ENCODE data around the gene TMEM97. TPM values are rescaled to one million over a fixed set of nuclear protein-coding genes. Genes with fewer than 3 reads are reported as not detected.

TMEM97 gene
- polyA plus RNA-seq, 3 donors, result 1.3 to 1.5 (median 1.4) TPM

- no peak overlapping the region for H2AFZ ChIP-seq (ENCODE audit: insufficient read depth, low read depth, low read length, poor library complexity, severe bottlenecking)
- WGBS (ENCODE audit: insufficient coverage), result no CpG with 5 or more reads among the region's 3 CpGs
- no peaks in the 10 kb centered on the region for H4K20me1 ChIP-seq (ENCODE audit: insufficient read depth, low read length)
- H3K9ac ChIP-seq (ENCODE audit: insufficient read depth, low read length, poor library complexity, severe bottlenecking), result no peak overlapping the region
- Mint-ChIP-seq H3K27me3 (ENCODE audit: low read depth in 3 of 3) (peaks cover 2 to 13% (median 4%) of the 10 kb centered on the region in 3 donors), H3K36me3 (no peaks in the 10 kb centered on the region), H3K9me3 (no peaks in the 10 kb centered on the region), H3K4me1 (peaks cover 2% of the 10 kb centered on the region), H3K4me3 (no peak overlapping the region), H3K27ac (no peak overlapping the region)
- TF ChIP-seq CTCF (IDR thresholded peaks at IDR 0.05), result no peak
- no peak overlapping the region for H3K27ac ChIP-seq (ENCODE audit: low read depth in 1 of 2, low read length in 2 of 2)
- no peak for DNase-seq
- no peak overlapping the region for H3K4me2 ChIP-seq (replicated peaks; ENCODE audit: extremely low read depth, low read length, poor library complexity, severe bottlenecking)
- no peaks in the 10 kb centered on the region for H3K36me3 ChIP-seq (replicated peaks in 1 of 2; ENCODE audit: control insufficient read depth in 1 of 2, insufficient read depth in 2 of 2, low read length in 2 of 2)
- no peaks in the 10 kb centered on the region for H3K79me2 ChIP-seq (ENCODE audit: insufficient read depth, low read length)
- no peak overlapping the region for H3K4me3 ChIP-seq (replicated peaks in 1 of 3; ENCODE audit: low read depth in 2 of 3, low read length in 3 of 3)
- peaks cover 5 to 7% of the 10 kb centered on the region in 2 donors for H3K4me1 ChIP-seq (ENCODE audit: control insufficient read depth in 1 of 2, insufficient read depth in 2 of 2, low read length in 2 of 2)
- no peaks in the 10 kb centered on the region for H3K9me3 ChIP-seq (replicated peaks in 1 of 2; ENCODE audit: control insufficient read depth in 1 of 2, insufficient read depth in 1 of 2, low read length in 2 of 2)
- intact Hi-C loops (cut with micrococcal nuclease), result no loop called here
- H3K27me3 ChIP-seq (ENCODE audit: control insufficient read depth in 2 of 2, insufficient read depth in 2 of 2, low read length in 2 of 2), result peaks cover 0 to 3% of the 10 kb centered on the region in 2 donors
Observed at GRCh38 chr17:28298449-28298848, 20.6 kb upstream of the TMEM97 start.

DNA sequence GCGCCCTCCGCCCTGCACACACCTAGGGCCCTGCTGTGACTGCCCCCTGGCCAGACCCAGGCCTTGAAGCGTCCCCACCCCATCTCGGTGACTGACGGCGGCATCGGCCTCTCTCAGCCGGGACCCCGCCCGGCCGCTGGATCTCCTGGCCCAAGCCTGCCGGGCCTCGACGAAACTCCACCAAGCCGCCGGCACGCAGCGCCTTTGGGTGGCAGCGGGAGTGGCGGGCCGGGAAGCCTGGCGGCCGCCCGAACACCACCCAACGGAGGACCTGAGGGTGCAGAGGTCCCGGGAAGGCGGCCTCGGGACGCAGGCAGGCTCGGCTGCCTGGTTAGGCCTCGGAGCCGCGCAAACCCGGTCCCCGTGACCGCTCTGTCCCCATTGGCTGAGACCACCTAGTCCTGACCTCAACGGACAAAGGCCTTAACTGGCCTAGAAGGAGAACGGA is 12.0 kb upstream of the TMEM97 start:
- Histone ChIP-seq H3K4me1 (ENCODE audit: control insufficient read depth in 1 of 2, insufficient read depth in 2 of 2, low read length in 2 of 2) (no peaks in the 10 kb centered on the region), H2AFZ (ENCODE audit: insufficient read depth, low read depth, low read length, poor library complexity, severe bottlenecking) (no peak overlapping the region), H3K79me2 (ENCODE audit: insufficient read depth, low read length) (no peaks in the 10 kb centered on the region), H3K9me3 (replicated peaks in 1 of 2; ENCODE audit: control insufficient read depth in 1 of 2, insufficient read depth in 1 of 2, low read length in 2 of 2) (peaks cover 0 to 10% of the 10 kb centered on the region in 2 donors), H3K9ac (ENCODE audit: insufficient read depth, low read length, poor library complexity, severe bottlenecking) (no peak overlapping the region), H3K4me2 (replicated peaks; ENCODE audit: extremely low read depth, low read length, poor library complexity, severe bottlenecking) (no peak overlapping the region), H3K4me3 (replicated peaks in 1 of 3; ENCODE audit: low read depth in 2 of 3, low read length in 3 of 3) (no peak overlapping the region), H3K36me3 (replicated peaks in 1 of 2; ENCODE audit: control insufficient read depth in 1 of 2, insufficient read depth in 2 of 2, low read length in 2 of 2) (no peaks in the 10 kb centered on the region), H3K27ac (ENCODE audit: low read depth in 1 of 2, low read length in 2 of 2) (no peak overlapping the region), H4K20me1 (ENCODE audit: insufficient read depth, low read length) (no peaks in the 10 kb centered on the region), H3K27me3 (ENCODE audit: control insufficient read depth in 2 of 2, insufficient read depth in 2 of 2, low read length in 2 of 2) (peaks cover 29 to 60% of the 10 kb centered on the region in 2 donors)
- no peak for DNase-seq
- 43% methylated on average over 36 of the region's 38 CpGs for WGBS (ENCODE audit: insufficient coverage)
- peaks cover 0 to 7% (median 0%) of the 10 kb centered on the region in 7 donors for H3K9me3 Mint-ChIP-seq
- no peak overlapping the region for H3K27ac Mint-ChIP-seq
- intact Hi-C loops (cut with micrococcal nuclease), result no loop called here
- no peaks in the 10 kb centered on the region for H3K36me3 Mint-ChIP-seq
- no peaks in the 10 kb centered on the region for H3K4me1 Mint-ChIP-seq
- no peak for TF ChIP-seq CTCF (IDR thresholded peaks at IDR 0.05)
- peaks cover 36 to 67% (median 39%) of the 10 kb centered on the region in 3 donors for H3K27me3 Mint-ChIP-seq (ENCODE audit: low read depth in 3 of 3)
- peak overlapping the region in 1 of 2 donors; percentile 51 for H3K4me3 Mint-ChIP-seq

Measured in CD14-positive monocyte (primary cell).